H1 (cell line): ENCODE data around the gene CD81. TPM values are rescaled to one million over a fixed set of nuclear protein-coding genes. Genes with fewer than 3 reads are reported as not detected.

ENCODE experiments used
- CTCF ChIA-PET: fragments of 300-600 bp; sonication (Branson Sonifier 250); formaldehyde crosslinking; loops from one replicate; lab custom pipeline; 2021; ENCODE audit not compliant: partially characterized antibody; lab: Charles Lee
- POLR2A ChIA-PET: fragments of 300-600 bp; sonication (Branson Sonifier 250); formaldehyde crosslinking; loops from one replicate; lab custom pipeline; 2021; ENCODE audit warnings: inconsistent platforms; ENCODE audit not compliant: partially characterized antibody; lab: Charles Lee
- DNase-seq, 2 experiments: peaks; one replicate each; pipeline versions ENCODE4 v3.0.0 to v3.0.0-alpha.2; 2010 to 2022; ENCODE audit warnings: low spot score in 2 of 2, low read depth in 1 of 2, mixed read lengths in 1 of 2
- FAIRE-seq: peaks from 2 replicates; lab custom pipeline; 2011; peaks lifted over from hg19 to GRCh38; lab: Jason Lieb, UNC
- H2AFZ ChIP-seq: 2 replicates; pipeline ENCODE4 v1.8.1; 2012; ENCODE audit warnings: low read length, inconsistent platforms
- H2AK5ac ChIP-seq: 2 replicates; pipeline ENCODE4 v1.6.1; 2013; ENCODE audit warnings: low read depth, low read length
- H2BK120ac ChIP-seq: replicated peaks from 2 replicates; pipeline ENCODE3; 2013; ENCODE audit warnings: low read depth, low read length, inconsistent platforms
- H2BK12ac ChIP-seq: 2 replicates; pipeline ENCODE4 v1.6.1; 2013; ENCODE audit warnings: low read depth, low read length
- H2BK15ac ChIP-seq: 2 replicates; pipeline ENCODE4 v1.6.1; 2013; ENCODE audit warnings: low read length
- H2BK20ac ChIP-seq: 2 replicates; pipeline ENCODE4 v1.6.1; 2013; ENCODE audit warnings: low read length
- H2BK5ac ChIP-seq: 2 replicates; pipeline ENCODE4 v1.6.1; 2013; ENCODE audit warnings: low read depth, low read length
- H3K14ac ChIP-seq: 2 replicates; pipeline ENCODE4 v1.6.1; 2013; ENCODE audit warnings: inconsistent platforms; ENCODE audit not compliant: insufficient read length
- H3K18ac ChIP-seq: 2 replicates; pipeline ENCODE4 v1.6.1; 2013; ENCODE audit warnings: low read length; ENCODE audit errors: extremely low read depth
- H3K23ac ChIP-seq: 2 replicates; pipeline ENCODE4 v1.6.1; 2013; ENCODE audit warnings: inconsistent platforms; ENCODE audit not compliant: insufficient read length
- H3K23me2 ChIP-seq: 2 replicates; pipeline ENCODE4 v1.6.1; 2013; ENCODE audit warnings: low read depth, low read length
- H3K27ac ChIP-seq: 2 replicates; pipeline ENCODE4 v1.6.1; 2011; ENCODE audit warnings: low read depth, low read length, inconsistent platforms
- H3K27me3 ChIP-seq, 4 experiments: replicated peaks in 1 of 4; 1 replicate in 1 of 4; 2 replicates in 3 of 4; pipeline versions ENCODE4 v1.6.1 to v1.8.1; 2011 to 2013; ENCODE audit warnings: low read length in 3 of 4, mild to moderate bottlenecking in 3 of 4, inconsistent platforms in 2 of 4, mixed read lengths in 2 of 4, moderate library complexity in 1 of 4; ENCODE audit not compliant: control insufficient read depth in 3 of 4, insufficient read depth in 3 of 4; ENCODE audit errors: extremely low read depth in 1 of 4
- H3K36me3 ChIP-seq, 4 experiments: 2 replicates each; pipeline versions ENCODE4 v1.6.1 to v1.8.1; 2011 to 2013; ENCODE audit warnings: mild to moderate bottlenecking in 4 of 4, low read length in 3 of 4, moderate library complexity in 2 of 4, control low read depth in 1 of 4, inconsistent platforms in 1 of 4; ENCODE audit not compliant: insufficient read depth in 4 of 4, control insufficient read depth in 2 of 4
- H3K4ac ChIP-seq: replicated peaks from 2 replicates; pipeline ENCODE3; 2013; ENCODE audit warnings: low read length, low read depth, mixed read lengths, inconsistent platforms; ENCODE audit not compliant: insufficient read length
- H3K4me1 ChIP-seq, 4 experiments: replicated peaks in 1 of 4; 1 replicate in 1 of 4; 2 replicates in 3 of 4; pipeline versions ENCODE4 v1.6.1 to v1.8.1; 2011 to 2013; ENCODE audit warnings: low read length in 3 of 4, inconsistent platforms in 2 of 4, mixed read lengths in 1 of 4; ENCODE audit not compliant: insufficient read depth in 4 of 4, control insufficient read depth in 3 of 4
- H3K4me2 ChIP-seq, 2 experiments: 2 replicates each; pipeline versions ENCODE4 v1.6.1 to v1.8.1; 2011 to 2013; ENCODE audit warnings: low read depth in 2 of 2, low read length in 2 of 2, control low read depth in 1 of 2, inconsistent platforms in 1 of 2, mild to moderate bottlenecking in 1 of 2; ENCODE audit not compliant: insufficient read depth in 1 of 2
- H3K4me3 ChIP-seq, 4 experiments: fragments of 200-600, 300-600 bp in 1 of 4; sonication (generic), shearing (Covaris generic), sonication (Bioruptor Twin) in 1 of 4; 2 replicates each; pipeline versions ENCODE4 v1.5.1 to v1.8.1; 2011 to 2016; ENCODE audit warnings: low read length in 4 of 4, low read depth in 3 of 4, control low read depth in 2 of 4, inconsistent platforms in 2 of 4, mild to moderate bottlenecking in 2 of 4, mixed read lengths in 1 of 4, moderate library complexity in 1 of 4; ENCODE audit not compliant: insufficient read depth in 2 of 4; ENCODE audit errors: extremely low read depth in 1 of 4
- H3K56ac ChIP-seq: replicated peaks from 2 replicates; pipeline ENCODE3; 2013; ENCODE audit warnings: low read depth, mild to moderate bottlenecking, mixed read lengths, low read length, inconsistent platforms; ENCODE audit not compliant: insufficient read length
- H3K79me1 ChIP-seq: 2 replicates; pipeline ENCODE4 v1.6.1; 2013; ENCODE audit warnings: low read depth, low read length, control low read depth
- H3K79me2 ChIP-seq, 2 experiments: 2 replicates each; pipeline versions ENCODE4 v1.6.1 to v1.8.1; 2012 to 2013; ENCODE audit warnings: low read length in 2 of 2, mild to moderate bottlenecking in 2 of 2, inconsistent platforms in 1 of 2; ENCODE audit not compliant: insufficient read depth in 2 of 2, control insufficient read depth in 1 of 2
- H3K9ac ChIP-seq, 4 experiments: replicated peaks in 1 of 4; 1 replicate in 1 of 4; 2 replicates in 3 of 4; pipeline versions ENCODE4 v1.6.1 to v1.8.1; 2011 to 2013; ENCODE audit warnings: low read depth in 3 of 4, low read length in 3 of 4, control low read depth in 2 of 4, mild to moderate bottlenecking in 2 of 4, moderate library complexity in 2 of 4, inconsistent platforms in 1 of 4; ENCODE audit errors: extremely low read depth in 1 of 4
- H3K9me3 ChIP-seq, 2 experiments: 2 replicates each; pipeline versions ENCODE4 v1.6.1 to v1.8.1; 2012 to 2013; ENCODE audit warnings: mild to moderate bottlenecking in 2 of 2, moderate library complexity in 2 of 2, control low read depth in 1 of 2, inconsistent platforms in 1 of 2, low read depth in 1 of 2, low read length in 1 of 2, mixed read lengths in 1 of 2; ENCODE audit not compliant: insufficient read depth in 2 of 2
- H4K20me1 ChIP-seq, 2 experiments: replicated peaks in 1 of 2; 2 replicates each; pipeline versions ENCODE3 to v1.8.1; 2011 to 2013; ENCODE audit warnings: inconsistent platforms in 2 of 2, low read length in 2 of 2, mild to moderate bottlenecking in 1 of 2; ENCODE audit not compliant: insufficient read depth in 2 of 2, control insufficient read depth in 1 of 2
- H4K5ac ChIP-seq: 2 replicates; pipeline ENCODE4 v1.6.1; 2013; ENCODE audit warnings: low read length, low read depth, mixed read lengths, inconsistent platforms; ENCODE audit not compliant: insufficient read length
- H4K8ac ChIP-seq: 2 replicates; pipeline ENCODE4 v1.8.0; 2013; ENCODE audit warnings: mild to moderate bottlenecking, moderate library complexity, low read length, inconsistent platforms; ENCODE audit not compliant: insufficient read depth; ENCODE audit errors: extremely low read depth
- H4K91ac ChIP-seq: replicated peaks from 2 replicates; pipeline ENCODE3; 2013; ENCODE audit warnings: low read length, mixed read lengths, inconsistent platforms; ENCODE audit not compliant: insufficient read length
- ASH2L ChIP-seq: fragments of 200-600, 300-600 bp; sonication (generic); IDR thresholded peaks from one replicate; pipeline ENCODE4 v1.7.1; 2017; ENCODE audit warnings: low read length
- CEBPB ChIP-seq: IDR thresholded peaks from 2 replicates; pipeline ENCODE4 v1.6.1; 2012; ENCODE audit warnings: low read depth, low read length
- HDAC2 ChIP-seq, 2 experiments: fragments of 300-600 bp in 1 of 2; sonication (generic) in 1 of 2; IDR thresholded peaks; 2 replicates each; pipeline ENCODE4 v1.6.1; 2011 to 2012; ENCODE audit warnings: low read depth in 2 of 2, low read length in 2 of 2, mild to moderate bottlenecking in 2 of 2, moderate library complexity in 2 of 2, borderline replicate concordance in 1 of 2, inconsistent platforms in 1 of 2
- MAFK ChIP-seq: IDR thresholded peaks from 2 replicates; pipeline ENCODE4 v1.6.1; 2012; ENCODE audit warnings: low read depth, mild to moderate bottlenecking, improper control_type of control experiment, low read length
- NRF1 ChIP-seq: IDR thresholded peaks from 2 replicates; pipeline ENCODE4 v1.6.1; 2011; ENCODE audit warnings: mild to moderate bottlenecking, low read depth, low read length, improper control_type of control experiment
- POU5F1 ChIP-seq: IDR thresholded peaks from 2 replicates; pipeline ENCODE4 v1.6.1; 2011; ENCODE audit warnings: low read depth, mild to moderate bottlenecking, low read length, moderate library complexity
- RBBP5 ChIP-seq: IDR thresholded peaks from 2 replicates; pipeline ENCODE4 v1.7.1; 2012; ENCODE audit warnings: low read depth, mild to moderate bottlenecking, inconsistent platforms, low read length, moderate library complexity, borderline replicate concordance
- SP1 ChIP-seq: IDR thresholded peaks from 2 replicates; pipeline ENCODE4 v1.6.1; 2011; ENCODE audit warnings: low read depth, low read length
- YY1 ChIP-seq: IDR thresholded peaks from 2 replicates; pipeline ENCODE4 v1.6.1; 2011; ENCODE audit warnings: low read depth, mild to moderate bottlenecking, low read length
- WGBS, 2 experiments: shearing (Covaris generic) in 1 of 2; methylation state at CpG; one replicate each; pipeline versions ENCODE4 v1.1.6 to v1.1.7; 2013 to 2015; ENCODE audit warnings: low lambda C conversion rate in 2 of 2, mixed read lengths in 2 of 2, inconsistent platforms in 1 of 2, low coverage in 1 of 2, missing lambda C conversion rate in 1 of 2; ENCODE audit not compliant: insufficient replicate concordance in 2 of 2, insufficient coverage in 1 of 2, insufficient read length in 1 of 2; ENCODE audit errors: extremely low coverage in 1 of 2, missing lambda C conversion rate in 1 of 2; 5-methylcytosine and 5-hydroxymethylcytosine counted together
- polyA plus RNA-seq, 7 experiments: library from polyadenylated mRNA; depleted of rRNA in 3 of 7; stranded (reverse) in 5 of 7; unstranded in 2 of 7; fragments of >200 nt in 5 of 7; fragments of 200-250 nt in 2 of 7; gene quantifications; 1 replicate in 5 of 7; 2 replicates in 1 of 7; 4 replicates in 1 of 7; pipeline versions ENCODE4 v1.2.1 to v1.2.3, GENCODE V29; 2011 to 2013; ENCODE audit warnings: missing spikeins in 2 of 7, mixed read lengths in 2 of 7
- total RNA-seq: library from RNA; stranded (reverse); fragmentation: NEBNext Ultra II Directional; extraction: Animal tissue kit (Norgen Biotek cat#: 25700); gene quantifications from 2 replicates; pipeline ENCODE4 v1.2.1, GENCODE V29; 2021
- TF ChIP-seq, protein P1 (sequence below): IDR thresholded peaks from 2 replicates; pipeline ENCODE4 v1.6.1; 2011; ENCODE audit warnings: low read length, improper control_type of control experiment
- TF ChIP-seq, protein P2 (sequence below): IDR thresholded peaks from 2 replicates; pipeline ENCODE4 v1.6.1; 2012; ENCODE audit warnings: inconsistent platforms

Gene CD81
- total and polyA plus RNA-seq, 2 of the 8 experiments (the other 6 are each of a cell fraction or from before 2014, with no cell fraction given): 238 to 309 TPM

DNA sequence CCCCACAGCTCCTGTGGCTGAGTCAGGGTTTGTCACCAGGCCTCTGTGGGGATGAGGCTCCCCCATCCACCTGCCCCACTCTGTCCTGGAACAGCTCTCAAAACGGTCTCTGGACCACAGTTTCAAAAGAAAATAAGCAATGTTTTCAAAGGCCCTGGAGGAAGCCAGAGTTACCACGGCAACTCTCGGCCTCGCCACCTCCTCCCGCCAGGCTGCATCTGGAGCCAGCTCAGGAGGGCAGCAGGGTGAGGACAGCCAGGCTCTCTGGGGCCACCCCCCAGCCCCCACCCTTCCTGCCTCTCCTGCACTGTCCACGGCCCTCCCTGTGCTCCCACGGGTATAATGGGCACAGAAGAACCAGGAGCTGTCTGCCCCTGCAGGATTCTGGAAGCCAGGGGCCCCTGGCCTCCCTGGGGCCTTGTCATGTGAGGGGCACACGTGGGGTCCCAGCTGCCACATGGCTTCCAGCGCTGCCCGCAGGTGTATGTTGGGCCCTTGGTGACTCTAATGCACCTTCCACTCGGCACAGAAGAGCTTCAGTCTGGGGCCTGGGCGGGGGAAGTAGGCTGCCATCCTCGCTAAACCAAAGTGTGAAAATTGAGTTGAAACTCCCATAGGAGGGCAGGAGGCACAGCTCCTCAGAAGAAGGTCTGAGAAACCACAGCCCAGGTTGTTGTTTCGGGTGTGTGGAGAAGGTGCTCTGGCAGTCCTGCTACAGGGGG lies 10.3 kb downstream of the CD81 start:
- no peak overlapping the region for H3K23ac ChIP-seq
- no peak overlapping the region for H3K4me2 ChIP-seq
- H3K56ac ChIP-seq: no peak overlapping the region
- H3K79me1 ChIP-seq: peaks cover 34% of the 10 kb centered on the region
- H3K9ac ChIP-seq: no peak overlapping the region
- 0 out of 8 replicates have a peak, but pooled peaks cover 0 to 4% (median 0%) of the 10 kb centered on the region in 4 experiments for H3K36me3 ChIP-seq
- H2BK120ac ChIP-seq: no peak overlapping the region
- no peaks in the 10 kb centered on the region for H3K9me3 ChIP-seq
- H3K14ac ChIP-seq: no peak overlapping the region
- peaks cover 19 to 71% of the 10 kb centered on the region in 2 experiments; a peak in 3 of 4 replicates for H3K79me2 ChIP-seq
- DNase-seq: no peak
- no peak overlapping the region for H2AK5ac ChIP-seq
- no peak overlapping the region for H4K5ac ChIP-seq
- H2BK5ac ChIP-seq: no peak overlapping the region
- no peak overlapping the region for H3K18ac ChIP-seq
- ChIA-PET POLR2A (interaction anchor here (0.8 to 3.5 kb wide), 5 partner anchors 10 to 173 kb away, joined by 3 to 34 read pairs (median 3); partner anchors contain the start of genes CD81 and TSSC4), CTCF (interaction anchor here (0.7 to 7.5 kb wide), 12 partner anchors 10 to 195 kb away, joined by 3 to 43 read pairs (median 3); partner anchors contain the start of gene TSSC4)
- FAIRE-seq: no peak
- no peak overlapping the region for H4K91ac ChIP-seq
- H3K27me3 ChIP-seq: no peaks in the 10 kb centered on the region
- peaks cover 0 to 25% (median 14%) of the 10 kb centered on the region in 4 experiments; a peak in 5 of 7 replicates for H3K4me1 ChIP-seq
- H4K20me1 ChIP-seq: peaks cover 41 to 64% of the 10 kb centered on the region in 2 experiments
- 92% methylated on average over 14 of the region's 14 CpGs; no CpG with 5 or more reads in 1 of the 2 experiments for WGBS, 2 experiments
- no peak overlapping the region for H2BK20ac ChIP-seq
- no peak overlapping the region for H2BK12ac ChIP-seq
- no peak overlapping the region for H4K8ac ChIP-seq
- no peak overlapping the region for H2AFZ ChIP-seq
- H3K23me2 ChIP-seq: no peaks in the 10 kb centered on the region
- no peak overlapping the region for H2BK15ac ChIP-seq
- no peak overlapping the region for H3K27ac ChIP-seq
- no peak overlapping the region for H3K4me3 ChIP-seq
- no peak overlapping the region for H3K4ac ChIP-seq
- TF ChIP-seq, protein P1, sequence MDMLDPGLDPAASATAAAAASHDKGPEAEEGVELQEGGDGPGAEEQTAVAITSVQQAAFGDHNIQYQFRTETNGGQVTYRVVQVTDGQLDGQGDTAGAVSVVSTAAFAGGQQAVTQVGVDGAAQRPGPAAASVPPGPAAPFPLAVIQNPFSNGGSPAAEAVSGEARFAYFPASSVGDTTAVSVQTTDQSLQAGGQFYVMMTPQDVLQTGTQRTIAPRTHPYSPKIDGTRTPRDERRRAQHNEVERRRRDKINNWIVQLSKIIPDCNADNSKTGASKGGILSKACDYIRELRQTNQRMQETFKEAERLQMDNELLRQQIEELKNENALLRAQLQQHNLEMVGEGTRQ: no peak
- no peak for TF ChIP-seq NRF1
- no peak for TF ChIP-seq RBBP5
- TF ChIP-seq, protein P2, sequence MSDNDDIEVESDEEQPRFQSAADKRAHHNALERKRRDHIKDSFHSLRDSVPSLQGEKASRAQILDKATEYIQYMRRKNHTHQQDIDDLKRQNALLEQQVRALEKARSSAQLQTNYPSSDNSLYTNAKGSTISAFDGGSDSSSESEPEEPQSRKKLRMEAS: no peak
- TF ChIP-seq HDAC2 (IDR thresholded peaks at IDR 0.05; ENCODE audit: borderline replicate concordance in 1 of 2, low read depth in 2 of 2, low read length in 2 of 2): no peak
- TF ChIP-seq CEBPB: no peak
- no peak for TF ChIP-seq ASH2L
- TF ChIP-seq MAFK: no peak
- TF ChIP-seq YY1: no peak
- TF ChIP-seq SP1: no peak
- TF ChIP-seq POU5F1: no peak
